HCT116 (cell line): ENCODE results near the gene AFAP1L2. TPM values are rescaled to one million over a fixed set of nuclear protein-coding genes. Genes with fewer than 3 reads are reported as not detected.
"Not testable (repeated sequence)": the region's sequence is repeated elsewhere in the genome, so short reads cannot be mapped to it uniquely, and the experiment has no call there.

Source experiments
- ATAC-seq: fragments of 200-7000 bp; cut with Tn5 transposase; 2 replicates; pipeline ENCODE4 v1.9.1; 2020; ENCODE audit warnings: mild to moderate bottlenecking, moderate library complexity
- BruUV-seq: library from RNA; stranded (reverse); fragments of 400-500 nt; replicated peaks from 2 replicates; lab custom pipeline; 2021; lab: Mats Ljungman, UMichigan
- CTCF ChIA-PET: fragments of 300-600 bp; sonication (Branson Sonifier 250); formaldehyde crosslinking; loops from one replicate; lab custom pipeline; 2021; ENCODE audit warnings: antibody characterized with exemption; lab: Charles Lee
- POLR2A ChIA-PET: fragments of 300-600, 350-600 bp; sonication (Branson Sonifier 250); formaldehyde crosslinking; loops from one replicate; lab custom pipeline; 2021; ENCODE audit warnings: antibody characterized with exemption; lab: Charles Lee
- RAD21 ChIA-PET, 2 experiments: fragments of 300-600 bp; sonication (Branson Sonifier 250); formaldehyde crosslinking; loops; one replicate each; lab custom pipeline; 2023; ENCODE audit warnings: low total read pairs in 2 of 2; ENCODE audit not compliant: uncharacterized antibody in 2 of 2, unreplicated experiment in 2 of 2, low non-redundant PET in 1 of 2; lab: Charles Lee
- DNase-seq: peaks from one replicate; pipeline ENCODE4 v3.0.0-alpha.2; 2010; ENCODE audit warnings: low read depth, low spot score
- H2AFZ ChIP-seq: fragments of 200-600 bp; shearing (Covaris generic), sonication (generic); 2 replicates; pipeline ENCODE4 v1.6.1; 2017; ENCODE audit warnings: low read depth, mixed run types, mixed read lengths, antibody characterized with exemption, low read length; ENCODE audit not compliant: poor library complexity, severe bottlenecking
- H3K27ac ChIP-seq: 2 replicates; pipeline ENCODE4 v1.5.1; 2012; ENCODE audit warnings: low read depth, low read length
- H3K27me3 ChIP-seq: fragments of 200-600 bp; sonication (generic); 2 replicates; pipeline ENCODE4 v1.6.1; 2016; ENCODE audit warnings: mixed run types, low read length, mixed read lengths; ENCODE audit not compliant: insufficient read depth
- H3K36me3 ChIP-seq, 2 experiments: fragments of 200-500 bp in 1 of 2; fragments of 200-600 bp in 1 of 2; sonication (Bioruptor generic) in 1 of 2; sonication (generic) in 1 of 2; 2 replicates each; pipeline versions ENCODE4 v1.5.1 to v1.6.1; 2014 to 2016; ENCODE audit warnings: low read length in 2 of 2, inconsistent platforms in 1 of 2, mixed read lengths in 1 of 2, mixed run types in 1 of 2; ENCODE audit not compliant: insufficient read depth in 2 of 2, control insufficient read depth in 1 of 2
- H3K4me1 ChIP-seq, 2 experiments: fragments of 200-600 bp in 1 of 2; sonication (generic) in 1 of 2; 2 replicates each; pipeline versions ENCODE4 v1.5.1 to v1.6.1; 2012 to 2017; ENCODE audit warnings: low read length in 2 of 2, inconsistent platforms in 1 of 2, mild to moderate bottlenecking in 1 of 2, mixed read lengths in 1 of 2, mixed run types in 1 of 2, moderate library complexity in 1 of 2; ENCODE audit not compliant: insufficient read depth in 2 of 2, control insufficient read depth in 1 of 2
- H3K4me2 ChIP-seq: fragments of 200-600 bp; sonication (generic); 2 replicates; pipeline ENCODE4 v1.6.1; 2017; ENCODE audit warnings: mixed run types, low read length, mixed read lengths
- H3K4me3 ChIP-seq, 2 experiments: fragments of 200-600 bp in 1 of 2; sonication (generic) in 1 of 2; replicated peaks in 1 of 2; 2 replicates each; pipeline ENCODE4 v1.5.1; 2011 to 2016; ENCODE audit warnings: low read length in 2 of 2, control low read depth in 1 of 2, low read depth in 1 of 2, mild to moderate bottlenecking in 1 of 2, mixed read lengths in 1 of 2, mixed run types in 1 of 2
- H3K79me2 ChIP-seq: fragments of 200-600 bp; sonication (generic); 2 replicates; pipeline ENCODE4 v1.6.1; 2017; ENCODE audit warnings: mild to moderate bottlenecking, mixed run types, low read length, moderate library complexity, mixed read lengths; ENCODE audit not compliant: insufficient read depth
- H3K9ac ChIP-seq: fragments of 200-600 bp; sonication (generic); 2 replicates; pipeline ENCODE4 v1.6.1; 2016; ENCODE audit warnings: low read length, mixed read lengths
- H3K9me2 ChIP-seq: fragments of 200-600 bp; sonication (generic), shearing (Covaris generic); 2 replicates; pipeline ENCODE4 v1.6.1; 2017; ENCODE audit warnings: mixed run types, mild to moderate bottlenecking, moderate library complexity; ENCODE audit not compliant: insufficient read depth
- H3K9me3 ChIP-seq, 2 experiments: fragments of 200-500 bp in 1 of 2; fragments of 200-600 bp in 1 of 2; sonication (Bioruptor generic) in 1 of 2; sonication (generic) in 1 of 2; 2 replicates each; pipeline ENCODE4 v1.6.1; 2014 to 2017; ENCODE audit warnings: low read length in 2 of 2, mixed read lengths in 2 of 2, inconsistent platforms in 1 of 2, low read depth in 1 of 2, mild to moderate bottlenecking in 1 of 2, mixed run types in 1 of 2, moderate library complexity in 1 of 2; ENCODE audit not compliant: control insufficient read depth in 1 of 2, insufficient read depth in 1 of 2
- H4K20me1 ChIP-seq: fragments of 200-600 bp; sonication (generic), shearing (Covaris generic); 2 replicates; pipeline ENCODE4 v1.6.1; 2017; ENCODE audit warnings: mixed run types, mild to moderate bottlenecking, moderate library complexity; ENCODE audit not compliant: insufficient read depth
- FOSL1 ChIP-seq: IDR thresholded peaks from 2 replicates; pipeline ENCODE4 v1.6.1; 2012; ENCODE audit warnings: low read depth
- POLR2A ChIP-seq: IDR thresholded peaks from 2 replicates; pipeline ENCODE4 v1.7.0; 2011; ENCODE audit warnings: borderline replicate concordance; ENCODE audit not compliant: insufficient read depth, insufficient read length; ENCODE audit errors: extremely low read depth
- RAD21 ChIP-seq: IDR thresholded peaks from 2 replicates; pipeline ENCODE4 v1.6.1; 2012; ENCODE audit warnings: low read depth, mild to moderate bottlenecking
- YY1 ChIP-seq: IDR thresholded peaks from 2 replicates; pipeline ENCODE4 v1.6.1; 2011; ENCODE audit warnings: low read length, low read depth, moderate library complexity, mild to moderate bottlenecking; ENCODE audit not compliant: insufficient replicate concordance; ENCODE audit errors: extremely low read depth
- intact Hi-C: fragments of 100-400 bp; cut with micrococcal nuclease; formaldehyde crosslinking; loops from 2 replicates; pipeline ENCODE4 v1.10.0; 2022
- total RNA-seq: library from RNA; stranded (reverse); gene quantifications from one replicate; pipeline ENCODE4 v1.2.1, GENCODE V29; 2021; ENCODE audit not compliant: unreplicated experiment
- TF ChIP-seq, protein P1 (sequence below): IDR thresholded peaks from 2 replicates; pipeline ENCODE4 v1.6.1; 2012

The AFAP1L2 gene
- total RNA-seq, 1 experiment from 2014 or later, result 0.93 TPM

DNA sequence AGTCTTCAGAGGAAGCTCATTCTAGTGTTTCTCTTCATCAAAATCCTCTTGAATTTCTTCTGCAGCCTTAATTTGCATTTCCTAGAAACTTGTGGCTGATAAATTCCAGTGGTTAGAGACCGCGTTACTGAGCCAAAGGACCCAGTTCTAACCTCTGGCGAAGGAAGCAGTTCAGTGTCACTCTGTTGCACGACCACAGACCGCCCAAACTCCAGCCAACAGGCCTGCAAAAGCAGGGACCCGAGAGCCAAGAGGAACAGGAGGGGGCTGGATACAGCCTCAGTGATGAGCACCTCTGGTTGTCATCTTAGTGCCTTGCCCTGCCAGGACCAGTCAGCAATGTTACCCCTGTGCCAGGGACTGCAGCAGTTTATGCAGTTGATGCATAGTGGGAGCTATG is 70.0 kb downstream of the AFAP1L2 start:
- Histone ChIP-seq H2AFZ (no peak overlapping the region), H3K4me3 (no peak overlapping the region), H3K79me2 (no peaks in the 10 kb centered on the region), H3K27ac (no peak overlapping the region), H3K4me1 (no peaks in the 10 kb centered on the region), H4K20me1 (no peaks in the 10 kb centered on the region), H3K4me2 (no peak overlapping the region), H3K9me3 (no peaks in the 10 kb centered on the region), H3K27me3 (peaks cover 61% of the 10 kb centered on the region), H3K9ac (no peak overlapping the region), H3K9me2 (no peaks in the 10 kb centered on the region), H3K36me3 (no peaks in the 10 kb centered on the region)
- POLR2A ChIA-PET, result no interaction called here
- intact Hi-C loops, result no loop called here
- CTCF ChIA-PET, result no interaction called here
- no TSS peak for BruUV-seq
- ATAC-seq, result no peak
- DNase-seq, result no peak
- RAD21 ChIA-PET, result no interaction called here
- no peak for TF ChIP-seq FOSL1
- TF ChIP-seq RAD21, result no peak
- TF ChIP-seq POLR2A, result no peak
- no peak for TF ChIP-seq YY1
- TF ChIP-seq, protein P1, sequence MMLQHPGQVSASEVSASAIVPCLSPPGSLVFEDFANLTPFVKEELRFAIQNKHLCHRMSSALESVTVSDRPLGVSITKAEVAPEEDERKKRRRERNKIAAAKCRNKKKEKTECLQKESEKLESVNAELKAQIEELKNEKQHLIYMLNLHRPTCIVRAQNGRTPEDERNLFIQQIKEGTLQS, result no peak

DNA sequence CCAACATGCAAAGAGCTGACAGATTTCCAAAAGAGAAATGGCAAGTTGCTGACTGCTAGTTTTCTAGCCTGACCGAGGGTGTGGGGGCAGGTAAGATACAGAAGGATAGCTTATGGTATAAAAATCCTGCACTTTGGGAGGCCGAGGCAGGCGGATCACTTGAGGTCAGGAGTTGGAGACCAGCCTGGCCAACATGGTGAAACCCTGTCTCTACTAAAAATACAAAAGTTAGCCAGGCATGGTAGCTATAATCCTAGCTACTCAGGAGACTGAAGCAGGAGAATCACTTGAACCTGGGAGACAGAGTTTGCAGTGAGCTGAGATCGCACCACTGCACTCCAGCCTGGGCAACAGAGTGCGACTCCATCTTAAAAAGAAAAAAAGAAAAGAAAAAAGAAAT is 70.9 kb downstream of the AFAP1L2 start:
- POLR2A ChIA-PET, RAD21 ChIA-PET, H4K20me1 ChIP-seq, H3K79me2 ChIP-seq, DNase-seq, intact Hi-C loops, H3K4me3 ChIP-seq, H3K9ac ChIP-seq, H3K4me2 ChIP-seq, H2AFZ ChIP-seq, H3K9me3 ChIP-seq, H3K4me1 ChIP-seq, H3K27ac ChIP-seq, BruUV-seq, H3K9me2 ChIP-seq, ATAC-seq, H3K36me3 ChIP-seq: not testable (repeated sequence)
- CTCF ChIA-PET, result interaction anchor here (1.2 kb wide), 1 partner anchor 29 kb away, joined by 3 read pairs; no protein-coding TSS in a partner anchor
- H3K27me3 ChIP-seq, result peaks cover 66% of the 10 kb centered on the region
